Measurements from ENCODE around the gene CRYBG2. TPM values are rescaled to one million over a fixed set of nuclear protein-coding genes. Genes with fewer than 3 reads are reported as not detected.

Gene CRYBG2
- polyA plus RNA-seq, 1 donor from 2014 or later, result 2.5 TPM

DNA sequence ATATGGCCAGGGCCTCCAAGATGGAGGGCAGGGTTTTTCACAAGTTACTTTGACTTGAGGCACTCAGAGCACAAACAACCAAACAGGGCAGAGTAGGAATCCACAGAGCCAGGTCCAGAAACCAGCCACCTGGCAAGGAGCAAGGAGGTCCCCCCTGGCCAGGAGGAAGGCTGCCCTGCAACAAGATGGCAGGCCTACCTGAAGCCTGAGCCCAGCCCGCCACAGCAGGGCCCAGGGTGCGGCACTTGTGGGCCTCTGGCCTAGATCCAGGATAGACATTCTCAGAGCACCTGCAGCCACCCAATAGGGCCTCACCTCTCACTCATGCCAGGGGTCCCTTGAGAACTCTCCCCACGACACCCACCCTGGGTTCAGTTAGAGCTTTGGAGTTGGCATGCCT is 62.5 kb downstream of the CRYBG2 start:
- Histone ChIP-seq H4K20me1 (ENCODE audit: insufficient read depth) (no peaks in the 10 kb centered on the region), H3K27me3 (ENCODE audit: insufficient read depth, low read depth, low read length) (no peaks in the 10 kb centered on the region), H2AFZ (ENCODE audit: low read depth, low read length) (no peak overlapping the region), H3K9me2 (ENCODE audit: insufficient read depth, low read length) (no peaks in the 10 kb centered on the region), H3F3A (ENCODE audit: insufficient read depth, low read length, poor library complexity, severe bottlenecking) (no peaks in the 10 kb centered on the region), H3K79me2 (replicated peaks; ENCODE audit: insufficient read depth, low read length) (no peaks in the 10 kb centered on the region), H3K4me3 (ENCODE audit: low read length) (no peak overlapping the region), H3K36me3 (ENCODE audit: insufficient read depth, low read length) (no peaks in the 10 kb centered on the region), H3K4me2 (ENCODE audit: low read length) (no peak overlapping the region), H3K9me3 (ENCODE audit: low read length) (no peaks in the 10 kb centered on the region), H3K9ac (ENCODE audit: low read length) (no peak overlapping the region), H3K27ac (ENCODE audit: low read length) (no peak overlapping the region)
- TF ChIP-seq, protein P1, sequence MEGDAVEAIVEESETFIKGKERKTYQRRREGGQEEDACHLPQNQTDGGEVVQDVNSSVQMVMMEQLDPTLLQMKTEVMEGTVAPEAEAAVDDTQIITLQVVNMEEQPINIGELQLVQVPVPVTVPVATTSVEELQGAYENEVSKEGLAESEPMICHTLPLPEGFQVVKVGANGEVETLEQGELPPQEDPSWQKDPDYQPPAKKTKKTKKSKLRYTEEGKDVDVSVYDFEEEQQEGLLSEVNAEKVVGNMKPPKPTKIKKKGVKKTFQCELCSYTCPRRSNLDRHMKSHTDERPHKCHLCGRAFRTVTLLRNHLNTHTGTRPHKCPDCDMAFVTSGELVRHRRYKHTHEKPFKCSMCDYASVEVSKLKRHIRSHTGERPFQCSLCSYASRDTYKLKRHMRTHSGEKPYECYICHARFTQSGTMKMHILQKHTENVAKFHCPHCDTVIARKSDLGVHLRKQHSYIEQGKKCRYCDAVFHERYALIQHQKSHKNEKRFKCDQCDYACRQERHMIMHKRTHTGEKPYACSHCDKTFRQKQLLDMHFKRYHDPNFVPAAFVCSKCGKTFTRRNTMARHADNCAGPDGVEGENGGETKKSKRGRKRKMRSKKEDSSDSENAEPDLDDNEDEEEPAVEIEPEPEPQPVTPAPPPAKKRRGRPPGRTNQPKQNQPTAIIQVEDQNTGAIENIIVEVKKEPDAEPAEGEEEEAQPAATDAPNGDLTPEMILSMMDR (IDR thresholded peaks at IDR 0.05; ENCODE audit: poor library complexity, severe bottlenecking), result no peak
- no peak for TF ChIP-seq TAF1 (IDR thresholded peaks at IDR 0.05; ENCODE audit: low read depth)
- TF ChIP-seq SMC3 (conservative IDR thresholded peaks at IDR 0.05; ENCODE audit: poor library complexity), result no peak
- TF ChIP-seq, protein P2, sequence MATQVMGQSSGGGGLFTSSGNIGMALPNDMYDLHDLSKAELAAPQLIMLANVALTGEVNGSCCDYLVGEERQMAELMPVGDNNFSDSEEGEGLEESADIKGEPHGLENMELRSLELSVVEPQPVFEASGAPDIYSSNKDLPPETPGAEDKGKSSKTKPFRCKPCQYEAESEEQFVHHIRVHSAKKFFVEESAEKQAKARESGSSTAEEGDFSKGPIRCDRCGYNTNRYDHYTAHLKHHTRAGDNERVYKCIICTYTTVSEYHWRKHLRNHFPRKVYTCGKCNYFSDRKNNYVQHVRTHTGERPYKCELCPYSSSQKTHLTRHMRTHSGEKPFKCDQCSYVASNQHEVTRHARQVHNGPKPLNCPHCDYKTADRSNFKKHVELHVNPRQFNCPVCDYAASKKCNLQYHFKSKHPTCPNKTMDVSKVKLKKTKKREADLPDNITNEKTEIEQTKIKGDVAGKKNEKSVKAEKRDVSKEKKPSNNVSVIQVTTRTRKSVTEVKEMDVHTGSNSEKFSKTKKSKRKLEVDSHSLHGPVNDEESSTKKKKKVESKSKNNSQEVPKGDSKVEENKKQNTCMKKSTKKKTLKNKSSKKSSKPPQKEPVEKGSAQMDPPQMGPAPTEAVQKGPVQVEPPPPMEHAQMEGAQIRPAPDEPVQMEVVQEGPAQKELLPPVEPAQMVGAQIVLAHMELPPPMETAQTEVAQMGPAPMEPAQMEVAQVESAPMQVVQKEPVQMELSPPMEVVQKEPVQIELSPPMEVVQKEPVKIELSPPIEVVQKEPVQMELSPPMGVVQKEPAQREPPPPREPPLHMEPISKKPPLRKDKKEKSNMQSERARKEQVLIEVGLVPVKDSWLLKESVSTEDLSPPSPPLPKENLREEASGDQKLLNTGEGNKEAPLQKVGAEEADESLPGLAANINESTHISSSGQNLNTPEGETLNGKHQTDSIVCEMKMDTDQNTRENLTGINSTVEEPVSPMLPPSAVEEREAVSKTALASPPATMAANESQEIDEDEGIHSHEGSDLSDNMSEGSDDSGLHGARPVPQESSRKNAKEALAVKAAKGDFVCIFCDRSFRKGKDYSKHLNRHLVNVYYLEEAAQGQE (IDR thresholded peaks at IDR 0.05; ENCODE audit: borderline replicate concordance), result no peak
- no peak for TF ChIP-seq MXI1 (conservative IDR thresholded peaks at IDR 0.05; ENCODE audit: poor library complexity, severe bottlenecking)
- no peak for TF ChIP-seq RAD21 (conservative IDR thresholded peaks at IDR 0.05)

DNA sequence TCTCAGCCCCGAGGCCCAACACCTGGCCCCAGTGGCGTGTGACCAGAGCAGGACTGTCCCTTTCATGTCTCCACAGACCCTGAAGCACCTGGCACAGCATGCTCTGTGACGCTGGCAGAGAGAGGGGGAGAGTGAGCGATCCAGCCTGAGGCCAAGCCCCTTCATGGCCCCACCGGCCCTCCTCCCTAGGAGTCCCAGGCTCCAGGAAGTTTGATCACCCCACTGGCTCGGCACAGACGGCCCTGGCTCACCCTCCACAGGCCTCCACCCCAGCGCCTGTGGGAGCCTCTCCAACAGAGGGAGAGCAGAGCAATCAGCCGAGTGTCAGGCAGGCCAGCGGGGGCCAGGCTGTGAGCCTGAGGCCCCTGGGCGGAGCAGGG is 63.1 kb downstream of the CRYBG2 start:
- Histone ChIP-seq H3K36me3 (ENCODE audit: insufficient read depth, low read length) (no peaks in the 10 kb centered on the region), H3F3A (ENCODE audit: insufficient read depth, low read length, poor library complexity, severe bottlenecking) (no peaks in the 10 kb centered on the region), H3K9me3 (ENCODE audit: low read length) (no peaks in the 10 kb centered on the region), H4K20me1 (ENCODE audit: insufficient read depth) (no peaks in the 10 kb centered on the region), H3K9ac (ENCODE audit: low read length) (no peak overlapping the region), H3K27me3 (ENCODE audit: insufficient read depth, low read depth, low read length) (no peaks in the 10 kb centered on the region), H3K4me2 (ENCODE audit: low read length) (no peak overlapping the region), H2AFZ (ENCODE audit: low read depth, low read length) (no peak overlapping the region), H3K27ac (ENCODE audit: low read length) (no peak overlapping the region), H3K9me2 (ENCODE audit: insufficient read depth, low read length) (no peaks in the 10 kb centered on the region), H3K4me3 (ENCODE audit: low read length) (no peak overlapping the region), H3K79me2 (replicated peaks; ENCODE audit: insufficient read depth, low read length) (no peaks in the 10 kb centered on the region)
- TF ChIP-seq, protein P2 (IDR thresholded peaks at IDR 0.05; ENCODE audit: borderline replicate concordance), result no peak
- no peak for TF ChIP-seq MXI1 (conservative IDR thresholded peaks at IDR 0.05; ENCODE audit: poor library complexity, severe bottlenecking)
- no peak for TF ChIP-seq POLR2AphosphoS5 (IDR thresholded peaks at IDR 0.05)
- no peak for TF ChIP-seq RAD21 (conservative IDR thresholded peaks at IDR 0.05)
- TF ChIP-seq TAF1 (IDR thresholded peaks at IDR 0.05; ENCODE audit: low read depth), result no peak

All from neural cell (in vitro differentiated cells).